ENCODE results near the gene CALML6.
"Not testable (repeated sequence)": the region's sequence is repeated elsewhere in the genome, so short reads cannot be mapped to it uniquely, and the experiment has no call there.

The CALML6 gene, protein sequence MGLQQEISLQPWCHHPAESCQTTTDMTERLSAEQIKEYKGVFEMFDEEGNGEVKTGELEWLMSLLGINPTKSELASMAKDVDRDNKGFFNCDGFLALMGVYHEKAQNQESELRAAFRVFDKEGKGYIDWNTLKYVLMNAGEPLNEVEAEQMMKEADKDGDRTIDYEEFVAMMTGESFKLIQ

GRCh38 chr1:1914971-1915692 lies at the start of gene CALML6:
CALML6 (plus strand) TSS chr1:1915260; CDS start chr1:1915281, 21 bp downstream.
- no peak for DNase-seq (ENCODE audit: low read depth in 2 of 2)

DNA sequence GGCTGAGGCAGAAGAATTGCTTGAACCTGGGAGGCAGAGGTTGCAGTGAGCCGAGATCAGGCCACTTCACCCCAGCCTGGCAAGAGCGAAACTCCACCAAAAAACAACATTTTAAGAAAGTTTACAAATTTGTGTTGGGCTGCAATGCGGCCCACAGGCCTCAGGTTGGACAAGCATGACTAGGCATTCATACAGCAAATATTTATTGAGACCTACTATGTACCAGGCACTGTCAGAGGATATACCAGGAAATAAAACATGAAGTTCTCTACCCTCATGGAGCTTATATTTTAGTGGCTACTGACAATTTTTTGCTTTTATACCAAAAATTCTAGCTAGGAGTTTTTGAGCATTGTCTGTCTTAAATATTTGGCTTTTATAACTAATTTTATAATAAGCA lies 47.9 kb upstream of the CALML6 start:
- DNase-seq (ENCODE audit: low read depth in 2 of 2), result no peak

- no peak for DNase-seq (ENCODE audit: low read depth in 2 of 2)
These were observed 45.6 kb upstream of the CALML6 start for GRCh38 chr1:1869469-1869868.

- no peak for DNase-seq (ENCODE audit: low read depth in 2 of 2)
These were observed 42.6 kb upstream of the CALML6 start for GRCh38 chr1:1872329-1872994.

- no peak for DNase-seq (ENCODE audit: low read depth in 2 of 2)
These were observed 41.9 kb upstream of the CALML6 start for GRCh38 chr1:1873186-1873585.

GRCh38 chr1:1874901-1875300 lies 40.2 kb upstream of the CALML6 start:
- DNase-seq (ENCODE audit: low read depth in 2 of 2), result no peak

- no peak for DNase-seq (ENCODE audit: low read depth in 2 of 2)
These were observed 39.1 kb upstream of the CALML6 start for GRCh38 chr1:1875932-1876331.

- no peak for DNase-seq (ENCODE audit: low read depth in 2 of 2)
These were observed 38.6 kb upstream of the CALML6 start for GRCh38 chr1:1876335-1876930.

DNA sequence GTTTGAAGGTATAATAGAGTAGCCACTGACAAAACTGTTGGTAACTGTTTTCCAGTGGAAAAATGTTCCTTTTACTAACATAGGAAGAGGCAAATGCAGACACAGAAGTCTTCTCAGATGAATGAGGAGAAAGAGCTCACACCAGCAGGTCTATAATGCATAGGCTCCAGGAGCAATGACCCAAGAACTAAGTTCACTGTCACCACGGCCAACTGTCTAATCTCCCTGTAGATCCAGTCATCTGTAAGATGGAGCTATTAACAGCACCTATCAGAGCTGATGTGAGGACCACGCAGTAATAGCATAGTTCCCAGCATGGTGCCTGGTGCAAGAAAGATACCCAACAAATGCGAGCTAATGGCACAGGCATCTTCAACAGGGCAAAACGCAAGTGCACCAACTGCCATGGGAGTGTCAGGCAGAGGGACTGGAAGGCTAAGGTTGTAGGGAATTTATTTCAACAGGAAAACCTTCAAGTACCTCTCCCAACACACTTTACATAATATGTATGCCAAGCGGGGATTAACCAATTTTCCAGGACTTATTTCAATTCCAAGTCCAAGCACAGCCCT lies 37.1 kb upstream of the CALML6 start:
- DNase-seq (ENCODE audit: low read depth in 2 of 2), result no peak

DNA sequence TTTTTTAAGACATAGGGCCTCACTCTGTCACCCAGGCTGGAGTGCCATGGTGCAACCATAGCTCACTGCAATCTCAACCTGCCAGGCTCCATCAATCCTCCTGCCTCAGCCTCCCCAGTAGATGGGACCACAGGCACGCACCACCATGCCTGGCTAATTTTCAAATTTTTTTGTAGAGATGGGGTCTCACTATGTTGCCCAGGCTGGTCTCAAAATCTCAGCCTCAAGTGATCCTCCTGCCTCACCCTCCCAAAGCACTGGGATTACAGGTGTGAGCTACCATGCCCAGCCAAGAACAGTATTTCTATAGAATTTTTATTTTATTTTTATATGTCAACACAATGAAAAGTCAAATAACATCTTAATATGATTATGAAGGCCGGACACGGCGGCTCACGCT lies 35.1 kb upstream of the CALML6 start:
- DNase-seq (ENCODE audit: low read depth in 2 of 2), result no peak

- DNase-seq (ENCODE audit: low read depth in 2 of 2), result no peak
These were observed 34.3 kb upstream of the CALML6 start for GRCh38 chr1:1880617-1881312.

- no peak for DNase-seq (ENCODE audit: low read depth in 2 of 2)
These were observed 33.3 kb upstream of the CALML6 start for GRCh38 chr1:1881727-1882126.

- no peak for DNase-seq (ENCODE audit: low read depth in 2 of 2)
These were observed 31.8 kb upstream of the CALML6 start for GRCh38 chr1:1883092-1883873.

GRCh38 chr1:1883890-1884289 lies 31.2 kb upstream of the CALML6 start:
- not testable (repeated sequence) for DNase-seq (ENCODE audit: low read depth in 2 of 2)

DNA sequence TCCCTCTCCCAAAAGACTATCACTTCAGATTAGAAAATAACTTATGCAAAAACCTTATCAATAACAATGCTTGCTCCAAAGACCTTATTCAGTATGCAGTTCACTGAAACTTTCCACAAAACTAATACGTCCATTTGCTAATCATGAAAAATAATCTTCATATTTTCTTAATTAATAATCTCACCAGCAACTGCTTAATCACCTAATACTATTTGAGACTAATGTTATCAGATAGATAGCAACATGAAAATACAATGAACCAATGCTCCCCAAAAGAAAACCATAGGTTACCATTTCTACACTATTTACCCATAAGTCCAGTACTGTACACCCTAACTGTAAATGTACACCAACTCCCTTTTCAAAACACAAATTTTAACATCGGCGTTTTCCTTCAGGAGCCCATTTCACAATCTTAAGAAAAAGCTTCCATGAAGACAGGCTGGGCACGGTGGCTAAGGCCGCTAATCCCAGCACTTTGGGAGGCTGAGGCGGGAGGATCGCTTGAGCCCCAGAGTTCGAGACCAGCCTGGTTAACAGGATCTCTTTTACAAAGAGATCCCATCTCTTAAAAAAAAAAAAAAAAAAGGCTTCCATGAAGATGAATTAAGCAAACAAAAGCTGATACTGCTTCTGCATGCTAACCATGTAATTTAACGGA lies 25.8 kb upstream of the CALML6 start:
- no peak for DNase-seq (ENCODE audit: low read depth in 2 of 2)

GRCh38 chr1:1889847-1890505 lies 25.1 kb upstream of the CALML6 start:
- no peak for DNase-seq (ENCODE audit: low read depth in 2 of 2)

DNA sequence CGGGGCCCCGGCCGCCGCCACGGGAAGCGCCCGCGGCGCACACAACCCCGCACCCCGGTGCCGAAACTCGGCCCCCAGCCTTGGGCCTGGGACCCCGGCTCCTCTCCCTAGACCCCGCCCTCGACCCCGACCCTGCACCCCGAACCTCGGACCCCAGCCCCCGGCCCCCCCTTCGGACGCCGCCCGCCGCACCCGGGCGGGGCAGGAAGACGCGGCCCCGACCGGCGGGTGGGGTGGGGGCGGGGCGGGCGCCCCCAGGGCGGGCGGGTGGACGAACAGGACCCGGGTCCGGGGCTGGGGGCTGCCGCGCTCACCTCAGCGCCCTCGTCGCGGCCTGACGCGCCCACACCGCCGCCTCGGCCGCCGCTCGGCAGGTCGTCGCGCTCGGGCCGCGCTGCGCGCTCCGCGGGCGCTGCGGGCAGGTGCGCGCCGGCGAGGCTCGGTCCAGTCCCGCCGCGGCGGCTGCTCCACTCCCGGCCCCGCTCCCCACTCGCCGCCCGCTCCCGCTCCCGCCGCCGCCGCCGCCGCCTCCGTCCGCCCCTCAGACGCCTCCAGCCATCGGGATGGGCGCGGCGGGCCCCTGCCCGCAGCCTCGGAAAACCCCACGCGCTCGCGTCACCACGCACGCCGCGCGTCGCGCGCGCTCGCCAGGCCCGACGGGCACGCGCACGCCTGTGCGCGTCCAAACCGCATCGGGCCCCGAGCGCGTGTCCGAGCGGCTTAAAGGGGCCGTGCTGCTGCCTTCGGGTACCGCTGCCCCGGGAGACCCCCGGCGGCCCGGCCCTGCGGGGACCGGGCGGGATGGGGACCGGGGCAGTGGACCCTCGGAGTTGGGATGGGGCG lies 24.3 kb upstream of the CALML6 start, which contains the start of gene GNB1:
Gene GNB1 (minus strand): TSS at position 582 of the 843 bp plus-strand sequence. CDS start 65,634 bp downstream, outside the sequence.
- DNase-seq (ENCODE audit: low read depth in 2 of 2), result peak; percentile 65 to 84

GRCh38 chr1:1891349-1892078 lies 23.5 kb upstream of the CALML6 start:
- peak; percentile 64 to 68 for DNase-seq (ENCODE audit: low read depth in 2 of 2)

Data from stimulated activated CD8-positive, alpha-beta memory T cell treated with anti-CD3 and anti-CD28 coated beads, Interleukin-15, amount 100 ng/mL, for 4 hours (primary cell).